Hepatocyte (in vitro differentiated cells): ENCODE results near the gene RTN4RL1.

Experiments
- EZH2 ChIP-seq: fragments of 200-600 bp; sonication (generic); IDR thresholded peaks from 2 replicates; pipeline ENCODE4 v1.6.1; 2016; ENCODE audit warnings: antibody characterized with exemption, mild to moderate bottlenecking, borderline replicate concordance
- TF ChIP-seq, protein P1 (sequence below): fragments of 200-600 bp; sonication (generic); IDR thresholded peaks from 2 replicates; pipeline ENCODE4 v1.5.1; 2016; ENCODE audit warnings: antibody characterized with exemption, mild to moderate bottlenecking; ENCODE audit not compliant: poor library complexity

DNA sequence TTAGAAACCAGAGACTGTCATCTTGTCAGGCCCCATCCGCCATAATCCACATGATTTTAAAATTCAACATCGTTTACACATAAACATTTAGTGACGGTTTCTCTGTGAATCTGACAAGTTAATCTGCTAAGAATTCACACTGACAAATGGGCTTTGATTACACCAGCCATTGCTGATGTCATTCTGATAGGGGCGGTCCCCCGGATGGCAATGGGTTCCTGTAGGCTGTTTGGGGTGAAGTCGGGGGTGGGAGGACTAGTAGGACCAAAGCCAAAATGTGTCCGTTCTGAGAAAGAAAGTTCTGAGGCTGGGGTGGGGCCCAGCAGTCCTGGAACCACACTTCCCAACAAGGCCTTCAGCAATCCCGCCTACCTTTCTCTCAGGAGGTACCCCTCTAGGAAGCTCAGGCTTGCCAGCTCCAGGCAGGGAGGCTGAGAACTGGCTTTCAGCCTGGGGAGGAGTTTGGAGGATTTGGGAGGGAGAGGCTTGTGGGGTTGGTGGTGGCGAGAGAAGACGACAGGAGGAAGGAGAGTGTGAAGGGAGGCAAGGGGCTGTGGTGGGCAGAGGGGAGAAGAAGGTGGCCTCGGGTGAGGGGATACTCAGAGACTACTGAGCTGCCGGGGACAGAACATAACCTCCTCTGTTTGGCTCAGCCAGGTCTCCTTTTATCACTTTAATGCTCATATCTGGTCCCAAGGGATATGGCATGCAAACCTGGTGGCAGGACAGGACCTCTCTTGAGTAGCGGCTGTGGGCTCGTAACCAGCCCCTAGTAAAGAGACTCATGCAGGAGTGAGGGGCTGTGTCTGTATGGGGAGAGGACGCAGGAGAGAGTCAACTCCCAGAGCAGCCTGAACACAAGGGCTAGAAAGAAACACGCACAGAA lies 38.4 kb upstream of the RTN4RL1 start:
- TF ChIP-seq, protein P1, sequence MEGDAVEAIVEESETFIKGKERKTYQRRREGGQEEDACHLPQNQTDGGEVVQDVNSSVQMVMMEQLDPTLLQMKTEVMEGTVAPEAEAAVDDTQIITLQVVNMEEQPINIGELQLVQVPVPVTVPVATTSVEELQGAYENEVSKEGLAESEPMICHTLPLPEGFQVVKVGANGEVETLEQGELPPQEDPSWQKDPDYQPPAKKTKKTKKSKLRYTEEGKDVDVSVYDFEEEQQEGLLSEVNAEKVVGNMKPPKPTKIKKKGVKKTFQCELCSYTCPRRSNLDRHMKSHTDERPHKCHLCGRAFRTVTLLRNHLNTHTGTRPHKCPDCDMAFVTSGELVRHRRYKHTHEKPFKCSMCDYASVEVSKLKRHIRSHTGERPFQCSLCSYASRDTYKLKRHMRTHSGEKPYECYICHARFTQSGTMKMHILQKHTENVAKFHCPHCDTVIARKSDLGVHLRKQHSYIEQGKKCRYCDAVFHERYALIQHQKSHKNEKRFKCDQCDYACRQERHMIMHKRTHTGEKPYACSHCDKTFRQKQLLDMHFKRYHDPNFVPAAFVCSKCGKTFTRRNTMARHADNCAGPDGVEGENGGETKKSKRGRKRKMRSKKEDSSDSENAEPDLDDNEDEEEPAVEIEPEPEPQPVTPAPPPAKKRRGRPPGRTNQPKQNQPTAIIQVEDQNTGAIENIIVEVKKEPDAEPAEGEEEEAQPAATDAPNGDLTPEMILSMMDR = no peak
- TF ChIP-seq EZH2 = no peak
